ENCODE measurements around the gene SMARCAD1.

DNA sequence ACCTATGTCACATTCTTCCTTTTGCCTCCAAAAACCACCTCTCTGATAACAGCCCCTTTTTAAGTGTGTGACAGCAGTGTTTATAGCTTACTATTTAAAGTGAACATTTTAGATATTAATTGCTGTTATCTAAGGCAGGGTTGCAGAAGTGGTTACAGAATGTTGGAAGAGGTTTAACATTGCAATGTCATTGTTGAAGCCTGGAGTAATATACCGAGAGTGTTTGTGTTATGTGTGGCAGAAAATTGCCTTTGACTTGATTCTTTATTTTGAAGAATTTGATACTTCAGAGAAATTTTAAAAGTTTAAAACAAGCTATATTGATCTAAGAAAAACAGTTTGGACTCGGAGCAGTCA is 37.1 kb downstream of the SMARCAD1 start:
- TF ChIP-seq, protein P1, sequence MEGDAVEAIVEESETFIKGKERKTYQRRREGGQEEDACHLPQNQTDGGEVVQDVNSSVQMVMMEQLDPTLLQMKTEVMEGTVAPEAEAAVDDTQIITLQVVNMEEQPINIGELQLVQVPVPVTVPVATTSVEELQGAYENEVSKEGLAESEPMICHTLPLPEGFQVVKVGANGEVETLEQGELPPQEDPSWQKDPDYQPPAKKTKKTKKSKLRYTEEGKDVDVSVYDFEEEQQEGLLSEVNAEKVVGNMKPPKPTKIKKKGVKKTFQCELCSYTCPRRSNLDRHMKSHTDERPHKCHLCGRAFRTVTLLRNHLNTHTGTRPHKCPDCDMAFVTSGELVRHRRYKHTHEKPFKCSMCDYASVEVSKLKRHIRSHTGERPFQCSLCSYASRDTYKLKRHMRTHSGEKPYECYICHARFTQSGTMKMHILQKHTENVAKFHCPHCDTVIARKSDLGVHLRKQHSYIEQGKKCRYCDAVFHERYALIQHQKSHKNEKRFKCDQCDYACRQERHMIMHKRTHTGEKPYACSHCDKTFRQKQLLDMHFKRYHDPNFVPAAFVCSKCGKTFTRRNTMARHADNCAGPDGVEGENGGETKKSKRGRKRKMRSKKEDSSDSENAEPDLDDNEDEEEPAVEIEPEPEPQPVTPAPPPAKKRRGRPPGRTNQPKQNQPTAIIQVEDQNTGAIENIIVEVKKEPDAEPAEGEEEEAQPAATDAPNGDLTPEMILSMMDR (IDR thresholded peaks at IDR 0.05; ENCODE audit: poor library complexity), result no peak
- TF ChIP-seq EZH2 (IDR thresholded peaks at IDR 0.05; ENCODE audit: borderline replicate concordance) (no peak), EZH2phosphoT487 (IDR thresholded peaks at IDR 0.05; ENCODE audit: low read depth, severe bottlenecking, unreplicated experiment) (no peak)
